NCI-H1105 treated with DMSO at 0.1 percent for 48 hours (cell line): ENCODE results near the gene NRN1.

Experiments
- DNase-seq: peaks from one replicate; lab custom pipeline; 2025; lab: John Stamatoyannopoulos, UW

NRN1 gene

GRCh38 chr6:6002005-6002847 lies 4.5 kb downstream of the NRN1 start:
- DNase-seq: no peak

- no peak for DNase-seq
These were observed 5.3 kb downstream of the NRN1 start for GRCh38 chr6:6001443-6001842.

GRCh38 chr6:5999688-6000608 lies 6.8 kb downstream of the NRN1 start:
- DNase-seq: no peak

GRCh38 chr6:5998711-5999687 lies 7.7 kb downstream of the NRN1 start:
- DNase-seq: no peak

GRCh38 chr6:5998236-5998635 lies 8.5 kb downstream of the NRN1 start:
- DNase-seq: no peak

DNA sequence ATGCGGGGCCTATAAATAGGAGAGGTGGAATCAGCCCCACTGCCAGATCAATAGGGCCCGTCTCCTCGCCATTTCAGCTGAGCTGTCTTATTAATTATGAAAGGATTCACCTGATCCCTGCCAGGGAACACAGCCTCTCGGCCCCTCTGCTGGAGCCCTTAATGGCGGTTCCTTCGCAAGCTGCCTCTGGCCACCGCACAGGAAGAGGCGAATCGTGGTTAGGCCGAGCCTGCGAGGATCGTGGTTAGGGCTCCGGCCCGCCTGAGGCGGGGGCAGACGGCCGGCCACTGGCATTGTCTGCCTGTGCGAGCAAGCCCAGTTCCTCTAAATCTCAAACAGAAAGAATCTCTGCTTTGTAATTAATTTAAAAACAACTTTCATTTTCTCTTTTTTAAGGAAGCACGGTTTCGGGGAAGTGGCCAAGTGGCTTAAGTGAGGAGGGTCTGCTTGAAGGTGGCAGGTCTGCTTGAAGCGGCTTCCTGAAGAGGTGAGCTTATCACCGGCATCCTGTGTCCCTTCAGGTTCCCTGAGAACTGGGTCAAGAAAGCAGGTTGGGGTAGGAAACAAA lies 9.2 kb downstream of the NRN1 start:
- peak; percentile 60 for DNase-seq

DNA sequence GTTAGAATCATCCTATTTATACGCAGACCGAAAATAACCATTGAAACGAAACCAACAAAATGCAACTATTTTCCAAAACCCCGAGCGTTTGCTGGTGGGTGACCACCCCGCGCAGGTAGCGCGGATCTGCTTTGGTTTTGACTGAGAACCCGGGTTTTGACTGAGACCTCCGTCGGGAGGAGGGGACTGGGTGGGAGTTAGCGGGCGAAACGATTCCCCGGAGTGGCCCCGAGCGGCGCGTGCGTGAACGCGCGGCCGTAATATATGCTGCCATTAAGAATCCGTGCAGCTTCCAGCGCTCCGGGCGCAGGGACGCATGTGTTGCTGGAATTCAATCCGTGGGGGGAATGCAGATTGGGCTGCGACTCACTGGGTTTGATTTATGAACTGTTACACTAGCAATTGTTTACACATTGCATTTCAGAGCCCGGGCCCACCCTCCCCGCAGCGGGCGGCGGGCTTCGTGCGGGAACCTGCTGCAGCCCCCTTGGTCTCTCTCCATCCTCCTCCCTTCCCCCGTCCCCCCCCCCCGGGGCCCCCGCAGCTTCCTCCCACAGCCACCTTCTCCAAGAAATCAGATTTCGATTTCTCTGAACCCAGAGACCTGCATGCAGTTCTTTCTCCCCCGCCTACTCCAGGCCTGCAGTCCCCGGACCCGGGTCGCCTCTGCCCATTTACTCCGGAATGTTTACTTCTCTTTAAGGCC lies 9.9 kb downstream of the NRN1 start:
- peak; percentile 62 for DNase-seq

DNA sequence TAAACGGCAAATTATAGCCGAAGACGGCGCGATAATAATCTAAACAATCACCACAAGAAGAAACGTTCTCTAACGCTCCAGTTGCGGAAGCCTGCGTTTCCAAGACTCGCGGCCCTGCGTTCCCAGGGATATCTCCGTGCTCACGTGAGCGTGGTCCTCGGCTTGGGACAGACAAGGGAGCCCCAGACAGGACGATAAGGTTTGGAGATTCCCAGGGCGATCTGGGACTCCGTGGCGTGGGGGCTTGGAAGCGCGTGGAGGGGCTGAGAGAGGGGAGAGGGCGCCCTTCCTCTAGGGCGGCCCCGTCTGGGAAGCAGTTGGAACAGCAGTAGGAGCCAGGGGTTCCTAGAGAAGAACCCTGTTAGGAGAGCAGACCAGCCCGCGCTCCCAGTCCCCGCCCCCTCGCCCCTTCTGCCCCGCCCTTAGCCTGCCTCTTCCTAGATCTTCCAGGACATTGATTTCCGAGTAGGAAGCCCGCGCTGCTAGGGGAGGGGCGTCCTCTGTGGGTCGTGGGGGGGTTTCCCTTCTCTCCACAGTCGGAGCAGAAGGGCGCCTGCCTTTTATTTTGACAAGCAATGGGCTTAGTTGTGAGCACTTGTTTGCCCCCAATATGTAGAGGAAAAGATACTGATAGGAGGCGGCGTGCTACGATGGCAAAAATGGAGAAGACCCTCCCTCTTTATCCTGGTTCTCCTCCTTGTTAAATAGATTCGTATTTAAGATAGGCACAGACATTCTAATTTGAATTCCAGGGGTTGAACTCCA lies 10.6 kb downstream of the NRN1 start:
- DNase-seq: no peak

- no peak for DNase-seq
These were observed 11.1 kb downstream of the NRN1 start for GRCh38 chr6:5995658-5995948.

- no peak for DNase-seq
These were observed 11.6 kb downstream of the NRN1 start for GRCh38 chr6:5994999-5995657.

GRCh38 chr6:5994234-5994998 lies 12.3 kb downstream of the NRN1 start:
- no peak for DNase-seq

DNA sequence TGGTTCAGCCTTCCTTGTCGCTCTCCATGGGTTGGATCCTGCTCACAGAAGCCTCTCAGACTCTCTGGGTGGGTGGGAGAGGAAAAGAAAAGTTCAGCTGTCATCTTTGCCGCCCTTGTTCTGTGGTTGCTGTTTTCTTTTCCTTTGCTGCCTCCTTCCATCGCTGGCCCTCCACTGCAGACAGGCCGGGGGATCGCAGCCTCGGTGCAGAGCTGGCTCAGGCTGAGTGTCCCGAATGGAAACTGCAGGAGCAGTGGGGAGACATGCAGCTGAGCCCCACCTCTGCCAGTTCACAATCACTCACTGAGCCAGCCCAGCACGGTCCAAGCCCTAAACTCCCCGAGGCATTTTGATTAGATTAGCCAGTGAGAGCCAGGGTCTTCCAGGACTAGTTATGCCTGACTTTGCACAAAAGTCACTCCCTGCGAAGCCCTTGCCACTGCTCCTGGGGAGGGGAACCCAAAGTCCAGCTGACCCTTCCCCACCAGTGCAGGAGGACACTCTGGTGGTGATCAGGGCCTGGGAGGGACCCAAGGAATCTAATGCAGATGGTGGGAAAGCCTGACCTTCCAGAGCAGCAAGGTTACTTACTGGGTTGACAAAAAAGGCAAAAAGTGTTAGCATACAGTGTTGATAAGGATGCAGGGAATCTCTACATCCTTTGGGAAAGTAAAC lies 14.0 kb downstream of the NRN1 start:
- no peak for DNase-seq

DNA sequence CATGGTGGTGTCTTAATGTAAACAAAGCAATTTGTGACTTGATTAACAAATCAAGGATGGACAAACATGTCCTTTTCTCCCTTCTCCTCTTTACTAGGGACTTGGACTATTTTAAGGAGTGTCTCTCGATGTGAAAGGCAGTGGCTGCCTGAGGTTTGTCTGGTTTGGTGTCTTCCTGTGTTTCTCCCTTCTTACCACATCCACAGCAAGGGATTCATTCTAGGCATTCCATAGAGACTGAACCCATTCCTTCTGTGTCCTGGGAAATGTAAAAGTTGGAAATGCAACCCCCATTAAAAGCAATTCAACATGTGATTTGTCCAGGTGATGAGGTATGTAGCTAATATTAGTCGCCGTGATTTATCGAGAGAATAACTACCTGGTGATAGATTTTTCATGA lies 15.9 kb downstream of the NRN1 start:
- DNase-seq: no peak

DNA sequence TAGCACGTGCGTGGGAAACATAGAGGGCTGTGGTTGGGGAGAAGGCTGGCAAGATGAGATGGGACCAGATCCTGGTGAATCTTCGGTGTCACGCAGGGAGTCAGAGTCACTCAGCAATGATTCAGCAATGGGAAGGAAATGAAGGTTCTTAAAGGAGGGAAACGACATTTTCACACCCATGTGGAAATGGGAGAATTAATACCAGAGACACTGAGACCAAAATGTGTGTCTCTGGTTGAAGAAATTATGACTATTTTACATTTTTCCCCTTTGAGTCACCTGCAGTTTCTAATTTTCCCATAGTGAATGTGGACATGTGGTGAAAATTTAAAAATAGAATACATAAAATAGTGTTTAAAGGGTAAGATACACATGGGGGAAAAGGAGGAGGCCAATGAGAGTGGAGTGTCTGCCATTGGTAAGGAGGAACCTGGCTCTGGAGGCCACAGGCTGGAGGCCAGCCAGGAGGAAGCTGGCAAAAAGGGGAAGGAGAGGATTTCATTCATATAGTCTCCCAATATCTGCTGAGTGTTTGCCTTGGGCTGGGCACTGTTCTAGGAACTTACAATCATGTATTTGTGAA lies 17.5 kb downstream of the NRN1 start:
- DNase-seq: no peak

- DNase-seq: no peak
These were observed 19.9 kb downstream of the NRN1 start for GRCh38 chr6:5986861-5987260.

DNA sequence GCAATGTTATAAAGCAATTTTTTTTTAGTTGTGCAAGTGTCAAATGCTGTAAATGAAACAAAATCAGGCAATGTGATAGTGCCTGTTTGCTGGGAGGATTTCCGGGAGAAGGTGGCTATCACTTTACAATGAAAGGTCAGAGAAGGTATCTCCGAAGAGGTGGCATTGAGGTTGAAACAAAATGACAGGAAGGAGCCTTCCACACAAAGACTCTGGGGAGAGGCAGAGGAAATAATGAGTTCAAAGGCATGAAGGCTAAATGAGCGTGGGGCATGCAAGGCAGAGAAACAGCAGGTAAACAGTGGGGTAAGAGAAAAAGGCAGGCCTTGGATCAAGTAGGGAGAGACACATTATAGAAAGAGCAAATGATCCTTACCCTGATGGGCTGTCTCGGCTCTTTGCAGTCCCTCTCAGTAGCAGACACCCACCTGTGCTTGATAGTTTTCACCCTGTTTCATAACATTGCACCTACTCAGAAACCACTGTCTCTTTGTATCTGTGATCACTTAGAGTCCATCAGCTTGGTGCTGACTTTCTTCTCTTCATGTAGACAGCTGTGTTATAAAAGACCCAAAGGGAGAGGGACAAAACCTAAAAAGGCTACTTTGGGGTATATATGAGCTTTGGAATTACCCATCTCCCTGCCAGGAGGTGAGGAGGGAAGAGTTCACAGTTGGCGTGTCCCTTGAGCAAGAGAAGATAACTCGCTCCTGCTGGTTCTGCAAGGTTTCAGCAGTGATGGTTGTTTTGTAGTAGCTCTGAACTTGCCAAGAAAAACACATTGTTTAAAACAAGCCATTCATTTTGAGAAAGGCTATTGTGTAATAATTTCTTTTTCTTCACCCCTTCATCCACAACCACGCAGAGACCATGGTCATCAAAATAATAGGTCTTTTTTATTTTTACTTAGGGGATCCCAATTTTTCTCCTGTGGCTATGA lies 22.3 kb downstream of the NRN1 start:
- no peak for DNase-seq
